ENCODE results near the gene CRNKL1. TPM values are rescaled to one million over a fixed set of nuclear protein-coding genes. Genes with fewer than 3 reads are reported as not detected.

CRNKL1 gene
- total RNA-seq, 1 donor from 2014 or later = 24.6 TPM

DNA sequence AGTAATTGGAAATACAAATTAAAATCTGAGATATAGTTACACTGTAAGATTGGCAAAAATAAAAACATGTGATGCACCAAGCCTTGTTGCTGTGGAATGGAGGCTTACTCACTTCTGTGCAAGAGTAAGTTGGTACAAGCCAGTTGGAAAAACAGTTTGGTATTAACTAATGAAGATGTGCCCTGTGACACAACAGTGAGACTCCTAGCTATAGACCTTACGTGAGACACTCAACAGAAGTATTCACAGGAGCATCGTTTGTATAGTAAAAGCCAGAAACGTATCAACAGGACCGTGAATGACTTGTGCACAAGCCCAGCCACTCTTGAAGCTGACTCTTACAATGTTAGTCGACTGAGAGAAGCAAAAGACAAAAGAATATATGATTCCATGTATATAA lies 20.5 kb downstream of the CRNKL1 start:
- H3K4me1 Mint-ChIP-seq (ENCODE audit: unreplicated experiment) = no peaks in the 10 kb centered on the region
- TF ChIP-seq, protein P1, sequence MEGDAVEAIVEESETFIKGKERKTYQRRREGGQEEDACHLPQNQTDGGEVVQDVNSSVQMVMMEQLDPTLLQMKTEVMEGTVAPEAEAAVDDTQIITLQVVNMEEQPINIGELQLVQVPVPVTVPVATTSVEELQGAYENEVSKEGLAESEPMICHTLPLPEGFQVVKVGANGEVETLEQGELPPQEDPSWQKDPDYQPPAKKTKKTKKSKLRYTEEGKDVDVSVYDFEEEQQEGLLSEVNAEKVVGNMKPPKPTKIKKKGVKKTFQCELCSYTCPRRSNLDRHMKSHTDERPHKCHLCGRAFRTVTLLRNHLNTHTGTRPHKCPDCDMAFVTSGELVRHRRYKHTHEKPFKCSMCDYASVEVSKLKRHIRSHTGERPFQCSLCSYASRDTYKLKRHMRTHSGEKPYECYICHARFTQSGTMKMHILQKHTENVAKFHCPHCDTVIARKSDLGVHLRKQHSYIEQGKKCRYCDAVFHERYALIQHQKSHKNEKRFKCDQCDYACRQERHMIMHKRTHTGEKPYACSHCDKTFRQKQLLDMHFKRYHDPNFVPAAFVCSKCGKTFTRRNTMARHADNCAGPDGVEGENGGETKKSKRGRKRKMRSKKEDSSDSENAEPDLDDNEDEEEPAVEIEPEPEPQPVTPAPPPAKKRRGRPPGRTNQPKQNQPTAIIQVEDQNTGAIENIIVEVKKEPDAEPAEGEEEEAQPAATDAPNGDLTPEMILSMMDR (IDR thresholded peaks at IDR 0.05; ENCODE audit: unreplicated experiment) = no peak
- no peak overlapping the region for H3K27ac Mint-ChIP-seq (ENCODE audit: unreplicated experiment)
- H3K27me3 Mint-ChIP-seq (ENCODE audit: unreplicated experiment) = no peaks in the 10 kb centered on the region
- no peak for DNase-seq (ENCODE audit: low spot score)
- no peak overlapping the region for H3K4me3 Mint-ChIP-seq (ENCODE audit: unreplicated experiment)
- no peaks in the 10 kb centered on the region for H3K9me3 Mint-ChIP-seq (ENCODE audit: unreplicated experiment)
- peaks cover 5% of the 10 kb centered on the region for H3K36me3 Mint-ChIP-seq (ENCODE audit: low read depth, unreplicated experiment)

DNA sequence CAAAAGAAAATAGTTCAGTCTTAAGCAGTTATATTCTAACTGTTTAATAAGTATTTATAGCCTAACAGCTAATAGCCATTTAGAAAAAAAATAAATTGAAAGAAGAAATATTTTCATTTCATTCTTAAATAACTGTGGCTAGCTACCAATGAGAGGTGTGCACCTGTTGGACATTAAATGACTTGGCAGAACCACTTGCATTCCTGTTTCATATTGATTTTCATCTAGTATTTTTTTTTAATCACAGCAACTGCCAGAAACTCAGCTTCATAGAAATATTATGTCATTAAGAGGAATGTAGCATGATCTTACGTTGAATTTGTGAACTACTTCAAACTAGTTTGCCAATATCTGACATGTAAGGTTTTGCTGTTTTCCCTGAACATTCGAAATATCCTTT lies 25.0 kb downstream of the CRNKL1 start:
- TF ChIP-seq, protein P1 (IDR thresholded peaks at IDR 0.05; ENCODE audit: unreplicated experiment) = no peak
- H3K4me3 Mint-ChIP-seq (ENCODE audit: unreplicated experiment) = no peak overlapping the region
- no peaks in the 10 kb centered on the region for H3K9me3 Mint-ChIP-seq (ENCODE audit: unreplicated experiment)
- no peaks in the 10 kb centered on the region for H3K4me1 Mint-ChIP-seq (ENCODE audit: unreplicated experiment)
- no peak for DNase-seq (ENCODE audit: low spot score)
- no peak overlapping the region for H3K27ac Mint-ChIP-seq (ENCODE audit: unreplicated experiment)
- H3K27me3 Mint-ChIP-seq (ENCODE audit: unreplicated experiment) = no peaks in the 10 kb centered on the region
- H3K36me3 Mint-ChIP-seq (ENCODE audit: low read depth, unreplicated experiment) = peaks cover 5% of the 10 kb centered on the region

DNA sequence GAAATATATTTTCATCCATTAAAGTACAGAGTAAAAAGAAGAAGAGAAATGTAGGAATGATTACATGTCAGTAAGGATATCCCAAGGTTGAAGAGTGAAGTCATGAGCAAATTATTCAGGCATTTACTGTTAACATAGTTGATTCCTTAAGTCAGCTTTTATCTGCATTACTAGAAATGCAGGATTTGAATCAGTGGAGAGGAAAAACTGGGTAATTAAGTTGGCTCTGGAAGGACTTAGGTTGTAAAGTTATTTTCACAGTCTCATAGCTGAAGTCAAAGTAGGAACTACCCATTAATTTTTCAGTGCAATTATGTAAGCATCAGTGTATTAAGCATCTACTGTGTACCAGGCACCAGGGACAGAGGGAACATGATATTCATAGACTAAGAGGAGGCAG lies 27.3 kb downstream of the CRNKL1 start:
- Mint-ChIP-seq H3K27ac (ENCODE audit: unreplicated experiment) (no peak overlapping the region), H3K4me1 (ENCODE audit: unreplicated experiment) (peaks cover 14% of the 10 kb centered on the region), H3K36me3 (ENCODE audit: low read depth, unreplicated experiment) (peaks cover 5% of the 10 kb centered on the region), H3K9me3 (ENCODE audit: unreplicated experiment) (no peaks in the 10 kb centered on the region), H3K27me3 (ENCODE audit: unreplicated experiment) (peaks cover 7% of the 10 kb centered on the region), H3K4me3 (ENCODE audit: unreplicated experiment) (no peak overlapping the region)
- DNase-seq (ENCODE audit: low spot score) = no peak
- TF ChIP-seq, protein P1 (IDR thresholded peaks at IDR 0.05; ENCODE audit: unreplicated experiment) = no peak

- TF ChIP-seq, protein P1 (IDR thresholded peaks at IDR 0.05; ENCODE audit: unreplicated experiment) = no peak
- Mint-ChIP-seq H3K9me3 (ENCODE audit: unreplicated experiment) (no peaks in the 10 kb centered on the region), H3K27ac (ENCODE audit: unreplicated experiment) (no peak overlapping the region), H3K4me1 (ENCODE audit: unreplicated experiment) (peaks cover 20% of the 10 kb centered on the region), H3K4me3 (ENCODE audit: unreplicated experiment) (no peak overlapping the region), H3K27me3 (ENCODE audit: unreplicated experiment) (peaks cover 15% of the 10 kb centered on the region), H3K36me3 (ENCODE audit: low read depth, unreplicated experiment) (peaks cover 10% of the 10 kb centered on the region)
- no peak for DNase-seq (ENCODE audit: low spot score)
Measured at GRCh38 chr20:20023395-20023794, 28.9 kb downstream of the CRNKL1 start.

GRCh38 chr20:20022498-20022897 lies 29.8 kb downstream of the CRNKL1 start:
- peaks cover 18% of the 10 kb centered on the region for H3K27me3 Mint-ChIP-seq (ENCODE audit: unreplicated experiment)
- no peak overlapping the region for H3K27ac Mint-ChIP-seq (ENCODE audit: unreplicated experiment)

More at GRCh38 chr20:20022498-20022897, 29.8 kb downstream of the CRNKL1 start:
- H3K9me3 Mint-ChIP-seq (ENCODE audit: unreplicated experiment) = no peaks in the 10 kb centered on the region
- no peak for DNase-seq (ENCODE audit: low spot score)
- H3K4me3 Mint-ChIP-seq (ENCODE audit: unreplicated experiment) = no peak overlapping the region
- TF ChIP-seq, protein P1 (IDR thresholded peaks at IDR 0.05; ENCODE audit: unreplicated experiment) = no peak
- H3K36me3 Mint-ChIP-seq (ENCODE audit: low read depth, unreplicated experiment) = peaks cover 10% of the 10 kb centered on the region
- H3K4me1 Mint-ChIP-seq (ENCODE audit: unreplicated experiment) = peaks cover 28% of the 10 kb centered on the region

Measured in endothelial cell (in vitro differentiated cells).